D721Med (cell line): ENCODE measurements around the gene GPR153.

Source experiments
- DNase-seq: peaks from one replicate; pipeline ENCODE4 v3.0.0; 2011; ENCODE audit warnings: low spot score; ENCODE audit not compliant: insufficient read length
- FAIRE-seq: peaks from 2 replicates; lab custom pipeline; 2011; peaks lifted over from hg19 to GRCh38; lab: Jason Lieb, UNC
- CTCF ChIP-seq: IDR thresholded peaks from 2 replicates; pipeline ENCODE4 v1.5.1; 2012; ENCODE audit warnings: mild to moderate bottlenecking, control low read depth; ENCODE audit not compliant: insufficient read depth; ENCODE audit errors: missing control alignments

GPR153 gene

GRCh38 chr1:6269296-6269695, 8.4 kb upstream of the GPR153 start:
- no peak for FAIRE-seq
- TF ChIP-seq CTCF = no peak
- no peak for DNase-seq

DNA sequence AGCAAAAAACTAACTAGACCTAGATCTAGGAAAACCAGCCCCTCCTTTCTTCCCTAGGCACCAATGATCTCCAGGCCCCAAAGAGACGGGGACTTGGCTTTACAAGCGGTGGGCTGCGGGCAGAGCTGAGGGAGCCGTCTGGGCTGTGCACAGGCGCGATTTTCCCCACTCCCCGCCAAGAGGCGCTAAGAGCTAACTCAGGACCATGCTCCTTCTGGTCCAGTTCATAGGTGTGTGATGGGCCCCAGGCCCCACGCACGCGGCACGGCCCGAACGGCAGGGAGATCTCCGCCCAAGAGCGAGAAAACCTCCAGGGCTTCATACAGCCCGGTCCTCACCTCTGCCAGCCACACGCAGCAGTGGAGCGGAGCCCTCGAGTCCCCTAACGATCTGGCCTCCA, 7.5 kb upstream of the GPR153 start:
- TF ChIP-seq CTCF = no peak
- no peak for DNase-seq
- no peak for FAIRE-seq

DNA sequence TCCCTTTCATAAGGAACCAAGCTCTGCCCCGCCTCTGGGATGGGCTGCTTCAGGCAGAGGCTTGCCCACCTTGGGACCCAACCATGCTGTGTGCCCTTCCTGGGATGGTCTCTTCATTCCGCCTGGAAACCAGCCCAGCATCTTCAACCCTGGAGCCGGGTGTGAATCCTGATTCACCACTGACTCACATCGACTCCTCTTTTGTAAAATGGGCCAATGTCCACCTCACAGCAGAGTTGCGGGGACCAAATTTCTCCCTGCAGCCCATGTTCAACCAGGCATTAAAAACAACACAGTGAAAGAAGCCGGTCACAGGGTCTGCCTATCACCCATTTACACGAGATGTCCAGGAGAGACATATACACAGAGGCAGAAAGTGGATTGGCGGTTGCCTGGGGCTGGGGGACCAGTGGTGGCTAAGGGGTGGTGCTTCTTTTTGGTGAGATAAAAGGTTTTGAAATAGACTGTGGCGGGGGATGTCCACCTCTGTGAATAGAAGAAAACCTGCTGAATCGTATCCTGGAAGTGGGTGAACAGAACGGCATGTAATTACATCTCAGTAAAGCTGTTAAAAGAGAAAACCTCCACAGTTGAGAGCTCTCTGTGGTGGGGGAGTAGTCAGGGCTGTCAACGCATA, 6.9 kb upstream of the GPR153 start:
- DNase-seq (no peak), FAIRE-seq (no peak)
- TF ChIP-seq CTCF = no peak

GRCh38 chr1:6266641-6267040, 5.7 kb upstream of the GPR153 start:
- TF ChIP-seq CTCF = no peak
- no peak for FAIRE-seq
- DNase-seq = no peak

DNA sequence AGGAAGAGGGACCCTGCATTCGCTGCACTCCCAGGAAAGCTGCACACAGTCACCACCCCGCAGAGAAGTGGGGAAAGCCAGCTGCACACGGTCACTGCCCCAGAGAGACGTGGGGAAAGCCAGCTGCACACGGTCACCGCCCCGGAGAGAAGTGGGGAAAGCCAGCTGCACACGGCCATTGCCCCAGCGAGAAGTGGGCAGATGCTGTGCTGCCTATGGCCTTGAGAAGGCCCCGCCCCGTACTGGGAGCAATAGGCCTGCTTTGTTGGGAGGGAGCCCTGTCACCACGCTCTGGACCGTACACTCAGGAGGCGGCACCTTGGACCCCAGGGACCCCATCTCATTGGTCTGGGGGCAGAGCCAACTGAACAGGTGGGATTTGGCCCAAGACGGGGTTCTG, 4.3 kb upstream of the GPR153 start:
- FAIRE-seq (no peak), DNase-seq (no peak)
- no peak for TF ChIP-seq CTCF

DNA sequence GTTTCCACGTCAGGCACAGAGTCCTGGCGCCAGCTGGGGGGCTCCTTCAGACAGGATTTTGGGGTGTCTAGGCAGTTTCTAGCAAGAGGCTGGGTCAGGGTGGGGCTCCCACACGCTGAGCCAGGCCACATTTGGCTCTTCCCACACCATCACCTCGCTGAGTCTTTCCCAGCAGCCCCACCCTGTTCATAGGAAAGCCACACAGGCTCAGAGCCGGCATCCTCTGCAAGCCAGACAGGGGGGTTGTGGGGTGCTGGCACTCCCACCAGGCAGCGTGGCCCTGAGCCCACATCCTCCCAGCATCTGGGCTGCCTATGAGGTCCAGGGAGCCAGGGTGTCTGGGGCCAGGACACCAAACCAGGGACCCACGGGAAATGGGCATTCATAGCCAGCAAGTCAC, 2.8 kb upstream of the GPR153 start:
- DNase-seq (no peak), FAIRE-seq (no peak)
- TF ChIP-seq CTCF = no peak

DNA sequence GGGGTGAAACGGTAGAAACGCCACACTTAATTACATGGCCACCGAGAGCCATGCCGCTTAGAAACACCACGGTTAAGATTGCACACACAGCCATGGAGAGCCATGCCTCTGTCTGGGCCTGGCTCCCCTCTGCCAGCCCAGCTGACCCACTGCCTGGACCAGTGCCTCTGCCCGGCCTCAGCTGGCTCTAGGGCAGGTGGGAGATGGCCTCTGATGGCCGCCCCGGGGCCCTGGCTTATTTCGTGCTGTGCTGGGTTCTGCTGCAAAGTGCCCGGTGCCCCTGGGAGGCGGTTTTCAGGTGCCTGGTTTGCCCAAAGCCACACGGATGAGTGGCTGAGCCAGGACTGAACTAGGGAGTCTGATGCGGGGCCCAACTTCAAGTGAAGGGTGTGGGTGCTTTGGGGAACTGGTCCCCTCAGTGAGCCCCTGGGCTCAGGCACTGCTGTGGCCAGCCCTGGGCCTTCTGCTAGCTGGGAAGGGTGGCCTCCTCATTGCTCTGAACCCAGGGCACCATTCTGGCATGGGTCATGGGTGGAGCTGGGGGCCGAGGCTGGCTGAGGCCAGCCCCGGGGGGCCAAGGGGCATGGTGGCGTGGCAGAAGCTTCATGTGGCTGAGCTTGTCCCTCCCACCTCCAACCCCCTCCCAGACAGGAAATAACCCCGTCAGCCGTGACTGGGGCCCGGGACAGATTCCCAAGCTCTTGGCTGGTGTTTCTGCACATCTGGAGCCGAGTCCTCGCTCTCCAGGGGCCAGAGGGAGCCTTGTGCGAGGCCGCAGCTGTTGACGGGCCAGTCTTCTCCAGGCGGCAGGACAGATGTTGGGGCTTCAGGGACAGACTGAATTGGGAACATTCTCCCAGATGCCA, 1.9 kb upstream of the GPR153 start:
- no peak for FAIRE-seq
- no peak for DNase-seq
- TF ChIP-seq CTCF = no peak
